ENCODE data around the gene ALPG. TPM values are rescaled to one million over a fixed set of nuclear protein-coding genes. Genes with fewer than 3 reads are reported as not detected.
"Not testable (repeated sequence)": the region's sequence is repeated elsewhere in the genome, so short reads cannot be mapped to it uniquely, and the experiment has no call there.

The ALPG gene
- total RNA-seq, 1 donor from 2014 or later, result not detected

GRCh38 chr2:232395586-232395985, 11.1 kb upstream of the ALPG start:
- no peak for DNase-seq (ENCODE audit: low read depth in 2 of 2)

- no peak for DNase-seq (ENCODE audit: low read depth in 2 of 2)
Measured at GRCh38 chr2:232396683-232397082, 10.0 kb upstream of the ALPG start.

- DNase-seq (ENCODE audit: low read depth in 2 of 2), result no peak
Measured at GRCh38 chr2:232398293-232399034, 8.2 kb upstream of the ALPG start.

- no peak for DNase-seq (ENCODE audit: low read depth in 2 of 2)
Measured at GRCh38 chr2:232400256-232401015, 6.2 kb upstream of the ALPG start.

- no peak for DNase-seq (ENCODE audit: low read depth in 2 of 2)
Measured at GRCh38 chr2:232402518-232402917, 4.1 kb upstream of the ALPG start.

- DNase-seq (ENCODE audit: low read depth in 2 of 2), result no peak
Measured at GRCh38 chr2:232405943-232406510, 617 bp upstream of the ALPG start.

GRCh38 chr2:232407428-232408150, 945 bp downstream of the ALPG start:
- not testable (repeated sequence) for DNase-seq (ENCODE audit: low read depth in 2 of 2)

GRCh38 chr2:232408269-232408668, 1.6 kb downstream of the ALPG start:
- DNase-seq (ENCODE audit: low read depth in 2 of 2), result not testable (repeated sequence)

GRCh38 chr2:232409617-232410016, 3.0 kb downstream of the ALPG start:
- DNase-seq (ENCODE audit: low read depth in 2 of 2), result not testable (repeated sequence)

GRCh38 chr2:232410238-232410900, 3.7 kb downstream of the ALPG start:
- DNase-seq (ENCODE audit: low read depth in 2 of 2), result peak in 1 of 2 donors; percentile 31

- DNase-seq (ENCODE audit: low read depth in 2 of 2), result no peak
Measured at GRCh38 chr2:232411901-232412629, 5.4 kb downstream of the ALPG start.

GRCh38 chr2:232412986-232413385, 6.3 kb downstream of the ALPG start:
- peak; percentile 38 to 47 for DNase-seq (ENCODE audit: low read depth in 2 of 2)

- DNase-seq (ENCODE audit: low read depth in 2 of 2), result no peak
Measured at GRCh38 chr2:232415138-232415690, 8.6 kb downstream of the ALPG start.

- DNase-seq (ENCODE audit: low read depth in 2 of 2), result no peak
Measured at GRCh38 chr2:232415736-232416520, 9.3 kb downstream of the ALPG start.

- DNase-seq (ENCODE audit: low read depth in 2 of 2), result no peak
Measured at GRCh38 chr2:232416521-232417470, 10.2 kb downstream of the ALPG start.

- no peak for DNase-seq (ENCODE audit: low read depth in 2 of 2)
Measured at GRCh38 chr2:232417489-232417888, 10.8 kb downstream of the ALPG start.

- DNase-seq (ENCODE audit: low read depth in 2 of 2), result no peak
Measured at GRCh38 chr2:232418056-232418455, 11.4 kb downstream of the ALPG start.
